GM19238 (cell line): ENCODE measurements around the gene APOBEC3G.
"Not testable (repeated sequence)": the region's sequence is repeated elsewhere in the genome, so short reads cannot be mapped to it uniquely, and the experiment has no call there.

Experiments used
- DNase-seq: peaks from one replicate; pipeline ENCODE4 v3.0.0; 2011; ENCODE audit warnings: low spot score; ENCODE audit not compliant: insufficient read length

Gene APOBEC3G

GRCh38 chr22:39077026-39077840 lies at the start of gene APOBEC3G:
TSS of gene APOBEC3G (plus strand) at chr22:39077275. CDS start at chr22:39077362, 87 bp downstream.
- not testable (repeated sequence) for DNase-seq

DNA sequence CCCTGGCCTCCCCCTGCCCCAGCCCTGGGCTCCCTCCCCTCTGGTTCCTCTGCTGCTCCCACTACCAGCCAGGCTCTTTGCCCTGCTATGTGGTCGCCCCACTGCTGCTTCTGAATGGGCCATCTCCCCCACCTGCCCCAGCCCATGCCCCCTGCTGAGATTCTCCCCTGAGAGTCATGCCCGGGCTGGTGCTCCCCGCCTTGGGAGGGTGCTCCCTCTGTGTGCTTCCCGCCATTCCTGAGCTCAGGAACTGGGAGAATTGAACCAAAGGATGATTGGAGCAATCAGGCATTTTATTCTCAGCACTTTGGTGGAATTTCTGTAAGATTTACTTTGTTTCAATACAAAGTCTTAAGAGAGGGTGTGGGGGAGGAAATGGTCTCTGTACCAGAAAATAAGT lies 49.4 kb upstream of the APOBEC3G start:
- no peak for DNase-seq

- no peak for DNase-seq
Measured at GRCh38 chr22:39028281-39028680, 48.8 kb upstream of the APOBEC3G start.

DNA sequence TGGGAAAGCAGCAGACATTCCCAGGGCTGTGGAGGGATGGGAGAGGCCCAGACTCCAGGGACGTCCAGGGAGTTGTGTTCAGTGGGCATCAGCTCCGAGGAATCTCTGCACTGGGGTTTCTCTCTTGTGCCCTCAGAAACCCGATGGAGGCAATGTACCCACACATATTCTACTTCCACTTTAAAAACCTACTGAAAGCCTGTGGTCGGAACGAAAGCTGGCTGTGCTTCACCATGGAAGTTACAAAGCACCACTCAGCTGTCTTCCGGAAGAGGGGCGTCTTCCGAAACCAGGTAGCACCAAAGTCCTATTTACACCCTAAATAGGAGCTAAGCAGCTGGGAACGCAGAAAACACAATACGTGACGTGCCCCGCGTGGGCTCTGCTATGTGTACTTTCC lies 47.8 kb upstream of the APOBEC3G start:
- no peak for DNase-seq

DNA sequence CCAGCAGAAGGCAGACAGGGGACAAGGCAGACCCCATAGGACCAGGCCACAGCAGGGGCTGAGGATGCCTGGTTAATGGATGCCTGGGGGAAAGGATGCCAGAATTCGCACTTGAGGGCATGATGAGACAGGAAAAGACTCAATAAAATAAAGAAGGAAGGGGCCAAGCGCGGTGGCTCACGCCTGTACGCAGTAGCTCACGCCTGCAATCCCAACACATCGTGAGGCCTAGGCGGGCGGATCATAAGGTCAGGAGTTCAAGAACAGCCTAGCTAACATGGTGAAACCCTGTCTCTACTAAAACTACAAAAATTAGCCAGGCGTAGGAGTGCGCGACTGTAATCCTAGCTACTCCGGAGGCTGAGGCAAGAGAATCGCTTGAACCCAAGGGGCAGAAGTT lies 46.4 kb upstream of the APOBEC3G start:
- no peak for DNase-seq

DNA sequence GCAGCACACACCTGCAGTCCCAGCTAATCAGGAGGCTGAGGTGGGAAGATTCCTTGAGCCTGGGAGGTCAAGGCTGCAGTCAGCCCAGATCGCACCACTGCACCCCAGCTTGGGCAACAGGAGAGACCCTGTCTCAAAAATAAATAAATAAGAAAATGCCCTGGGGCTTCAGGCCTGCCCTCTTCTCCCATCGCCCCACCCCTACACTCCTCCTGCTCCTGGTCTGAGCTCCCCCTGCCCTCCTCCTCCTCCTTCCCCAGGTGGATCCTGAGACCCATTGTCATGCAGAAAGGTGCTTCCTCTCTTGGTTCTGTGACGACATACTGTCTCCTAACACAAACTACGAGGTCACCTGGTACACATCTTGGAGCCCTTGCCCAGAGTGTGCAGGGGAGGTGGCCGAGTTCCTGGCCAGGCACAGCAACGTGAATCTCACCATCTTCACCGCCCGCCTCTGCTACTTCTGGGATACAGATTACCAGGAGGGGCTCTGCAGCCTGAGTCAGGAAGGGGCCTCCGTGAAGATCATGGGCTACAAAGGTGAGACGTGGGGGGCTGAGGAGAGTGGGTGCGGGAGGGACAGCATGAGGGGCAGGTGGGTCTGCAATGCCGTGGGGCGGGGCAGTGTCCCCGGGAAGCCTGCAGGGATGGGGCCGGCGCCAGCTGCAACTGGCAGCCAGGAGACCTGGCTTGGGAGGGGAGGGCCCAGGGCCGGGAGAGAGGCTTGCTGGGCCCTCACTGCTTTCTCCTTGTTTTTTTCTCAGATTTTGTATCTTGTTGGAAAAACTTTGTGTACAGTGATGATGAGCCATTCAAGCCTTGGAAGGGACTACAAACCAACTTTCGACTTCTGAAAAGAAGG lies 45.4 kb upstream of the APOBEC3G start:
- DNase-seq: not testable (repeated sequence)

GRCh38 chr22:39037071-39037470 lies 40.0 kb upstream of the APOBEC3G start:
- not testable (repeated sequence) for DNase-seq

DNA sequence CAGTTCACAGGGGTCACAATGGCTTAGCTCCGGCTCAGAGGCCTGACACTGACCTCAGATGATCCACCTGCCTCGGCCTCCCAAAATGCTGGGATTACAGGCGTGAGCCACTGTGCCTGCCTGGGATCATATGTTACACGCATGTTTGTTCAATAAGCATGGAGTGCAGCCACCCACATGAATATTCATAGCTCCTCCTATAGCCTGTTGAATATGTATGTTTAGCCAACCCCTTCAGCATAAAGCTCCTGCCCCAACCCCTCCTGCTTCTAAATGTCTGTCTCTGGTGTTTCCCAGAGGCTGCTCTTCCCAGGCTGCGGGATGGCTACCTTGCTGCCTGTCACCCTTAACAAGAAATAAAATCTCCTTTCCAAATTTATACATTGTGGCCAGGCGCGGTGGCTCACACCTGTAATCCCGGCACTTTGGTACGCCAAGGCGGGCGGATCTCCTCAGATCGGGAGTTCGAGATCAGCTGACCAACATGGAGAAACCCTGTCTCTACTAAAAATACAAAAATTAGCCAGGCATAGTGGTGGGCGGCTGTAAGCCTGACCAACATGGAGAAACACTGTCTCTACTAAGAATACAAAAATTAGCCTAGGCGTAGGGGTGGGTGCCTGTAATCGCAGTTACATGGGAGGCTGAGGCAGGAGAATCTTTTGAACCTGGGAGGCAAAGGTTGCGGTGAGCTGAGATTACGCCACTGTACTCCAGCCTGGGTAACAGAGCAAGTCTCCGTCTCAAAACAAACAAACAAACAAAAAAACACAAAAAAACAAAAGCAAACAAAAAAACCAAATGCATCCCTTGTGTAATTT lies 37.6 kb upstream of the APOBEC3G start:
- no peak for DNase-seq

- DNase-seq: not testable (repeated sequence)
Measured at GRCh38 chr22:39040155-39040537, 36.9 kb upstream of the APOBEC3G start.

DNA sequence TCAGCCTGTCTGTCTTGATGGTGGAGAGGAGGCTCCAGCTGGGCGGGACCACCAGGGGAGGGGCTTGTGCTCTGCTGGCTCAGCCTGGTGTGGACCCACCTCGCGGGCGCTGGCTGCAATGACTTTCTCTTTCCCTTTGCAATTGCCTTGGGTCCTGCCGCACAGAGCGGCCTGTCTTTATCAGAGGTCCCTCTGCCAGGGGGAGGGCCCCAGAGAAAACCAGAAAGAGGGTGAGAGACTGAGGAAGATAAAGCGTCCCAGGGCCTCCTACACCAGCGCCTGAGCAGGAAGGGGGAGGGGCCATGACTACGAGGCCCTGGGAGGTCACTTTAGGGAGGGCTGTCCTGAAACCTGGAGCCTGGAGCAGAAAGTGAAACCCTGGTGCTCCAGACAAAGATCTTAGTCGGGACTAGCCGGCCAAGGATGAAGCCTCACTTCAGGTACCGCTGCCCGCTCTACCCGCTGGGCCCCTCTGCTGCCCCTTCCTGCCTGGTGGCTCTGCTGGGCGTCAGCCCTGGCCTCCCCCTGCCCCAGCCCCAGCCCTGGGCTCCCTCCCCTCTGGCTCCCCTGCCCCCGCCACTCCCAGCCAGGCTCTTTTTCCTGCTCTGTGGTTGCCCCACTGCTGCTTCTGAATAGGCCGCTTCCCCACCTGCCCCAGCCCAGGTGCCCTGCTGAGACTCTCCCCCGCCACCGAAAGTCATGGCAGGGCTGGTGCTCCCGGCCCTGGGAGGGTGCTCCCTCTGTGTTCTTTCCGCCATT lies 36.4 kb upstream of the APOBEC3G start, which contains the start of gene APOBEC3F:
Gene APOBEC3F (plus strand): TSS at position 327 of the 759 bp plus-strand sequence. CDS start 97 bp downstream, at position 424.
- DNase-seq: peak; percentile 29

- DNase-seq: no peak
Measured at GRCh38 chr22:39041908-39042307, 35.2 kb upstream of the APOBEC3G start.

DNA sequence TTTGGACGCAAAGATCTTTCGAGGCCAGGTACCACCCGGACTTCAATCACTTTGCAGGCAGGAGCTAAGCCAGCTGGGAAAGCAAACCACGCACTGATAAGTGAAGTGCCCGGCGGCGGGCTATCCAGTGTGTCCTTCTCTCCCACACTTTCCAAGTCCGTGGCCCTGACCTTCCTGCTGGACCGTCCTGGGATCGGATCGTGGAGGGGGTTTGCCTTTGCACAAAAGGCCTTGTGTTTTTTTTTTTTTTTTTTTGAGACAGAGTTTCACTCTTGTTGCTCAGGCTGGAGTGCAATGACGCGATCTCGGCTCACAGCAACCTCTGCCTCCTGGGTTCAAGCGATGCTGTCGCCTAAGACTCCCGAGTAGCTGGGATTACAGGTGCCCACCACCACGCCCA lies 34.0 kb upstream of the APOBEC3G start:
- not testable (repeated sequence) for DNase-seq

DNA sequence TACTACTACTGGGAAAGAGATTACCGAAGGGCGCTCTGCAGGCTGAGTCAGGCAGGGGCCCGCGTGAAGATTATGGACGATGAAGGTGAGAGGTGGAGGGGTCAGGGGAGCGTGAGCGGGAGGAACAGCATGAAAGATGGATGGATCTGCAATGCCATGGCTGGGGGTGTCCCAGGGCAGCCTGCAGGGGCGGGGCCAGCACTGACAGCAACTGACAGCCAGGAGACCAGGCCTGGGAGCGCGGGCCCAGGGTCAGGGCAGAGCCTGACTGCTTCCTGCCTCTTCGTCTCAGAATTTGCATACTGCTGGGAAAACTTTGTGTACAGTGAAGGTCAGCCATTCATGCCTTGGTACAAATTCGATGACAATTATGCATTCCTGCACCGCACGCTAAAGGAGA lies 31.9 kb upstream of the APOBEC3G start:
- DNase-seq: not testable (repeated sequence)

DNA sequence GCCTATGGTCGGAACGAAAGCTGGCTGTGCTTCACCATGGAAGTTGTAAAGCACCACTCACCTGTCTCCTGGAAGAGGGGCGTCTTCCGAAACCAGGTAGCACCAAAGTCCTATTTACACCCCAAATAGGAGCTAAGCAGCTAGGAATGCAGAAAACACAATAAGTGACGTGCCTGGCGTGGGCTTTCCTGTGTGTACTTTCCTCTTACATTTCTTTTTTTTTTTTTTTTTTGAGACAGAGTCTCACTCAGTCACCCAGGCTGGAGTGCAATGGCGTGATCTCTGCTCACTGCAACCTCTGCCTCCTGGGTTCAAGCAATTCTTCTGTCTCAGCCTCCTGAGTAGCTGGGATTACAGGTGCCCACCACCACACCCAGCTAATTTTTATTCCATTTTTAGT lies 27.6 kb upstream of the APOBEC3G start:
- not testable (repeated sequence) for DNase-seq

DNA sequence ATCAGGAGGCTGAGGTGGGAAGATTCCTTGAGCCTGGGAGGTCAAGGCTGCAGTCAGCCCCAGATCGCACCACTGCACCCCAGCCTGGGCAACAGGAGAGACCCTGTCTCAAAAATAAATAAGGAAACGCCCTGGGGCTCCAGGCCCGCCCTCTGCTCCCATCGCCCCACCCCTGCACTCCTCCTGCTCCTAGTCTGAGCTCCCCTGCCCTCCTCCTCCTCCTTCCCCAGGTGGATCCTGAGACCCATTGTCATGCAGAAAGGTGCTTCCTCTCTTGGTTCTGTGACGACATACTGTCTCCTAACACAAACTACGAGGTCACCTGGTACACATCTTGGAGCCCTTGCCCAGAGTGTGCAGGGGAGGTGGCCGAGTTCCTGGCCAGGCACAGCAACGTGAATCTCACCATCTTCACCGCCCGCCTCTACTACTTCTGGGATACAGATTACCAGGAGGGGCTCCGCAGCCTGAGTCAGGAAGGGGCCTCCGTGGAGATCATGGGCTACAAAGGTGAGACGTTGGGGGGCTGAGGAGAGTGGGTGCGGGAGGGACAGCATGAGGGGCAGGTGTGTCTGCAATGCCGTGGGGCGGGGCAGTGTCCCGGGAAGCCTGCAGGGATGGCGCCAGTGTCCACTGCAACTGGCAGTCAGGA lies 25.1 kb upstream of the APOBEC3G start:
- DNase-seq: not testable (repeated sequence)

DNA sequence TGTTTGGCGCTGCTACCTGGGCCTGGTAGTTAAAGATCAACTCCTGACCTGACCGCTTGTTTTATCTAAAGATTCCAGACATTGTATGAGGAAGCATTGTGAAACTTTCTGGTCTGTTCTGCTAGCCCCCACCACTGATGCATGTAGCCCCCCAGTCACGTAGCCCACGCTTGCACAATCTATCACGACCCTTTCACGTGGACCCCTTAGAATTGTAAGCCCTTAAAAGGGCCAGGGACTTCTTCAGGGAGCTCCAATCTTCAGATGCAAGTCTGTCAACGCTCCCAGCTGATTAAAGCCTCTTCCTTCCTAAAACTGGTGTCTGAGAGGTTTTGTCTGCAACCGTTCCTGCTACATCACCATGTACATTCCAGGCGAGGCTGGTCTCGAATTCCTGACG lies 21.4 kb upstream of the APOBEC3G start:
- DNase-seq: no peak

DNA sequence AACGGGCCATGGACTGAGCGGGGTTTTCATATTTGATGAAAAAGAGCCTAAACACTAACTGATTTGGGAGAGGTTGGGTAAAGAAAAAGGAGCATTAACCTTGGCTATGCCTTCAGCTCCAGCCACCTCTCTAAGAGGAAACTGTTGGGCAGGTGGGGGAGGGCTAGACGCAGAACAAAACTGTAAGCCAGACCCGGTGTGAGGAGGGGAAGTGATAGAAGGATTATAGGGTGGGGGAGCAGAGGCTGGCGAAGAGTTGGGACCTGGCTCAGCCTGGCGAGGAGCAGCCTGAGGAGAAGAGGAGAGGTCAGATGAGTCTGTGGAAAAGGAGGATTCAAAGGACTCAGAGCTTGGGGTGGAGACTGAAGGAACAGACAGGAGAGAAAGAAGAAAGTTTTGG lies 15.8 kb upstream of the APOBEC3G start:
- not testable (repeated sequence) for DNase-seq

DNA sequence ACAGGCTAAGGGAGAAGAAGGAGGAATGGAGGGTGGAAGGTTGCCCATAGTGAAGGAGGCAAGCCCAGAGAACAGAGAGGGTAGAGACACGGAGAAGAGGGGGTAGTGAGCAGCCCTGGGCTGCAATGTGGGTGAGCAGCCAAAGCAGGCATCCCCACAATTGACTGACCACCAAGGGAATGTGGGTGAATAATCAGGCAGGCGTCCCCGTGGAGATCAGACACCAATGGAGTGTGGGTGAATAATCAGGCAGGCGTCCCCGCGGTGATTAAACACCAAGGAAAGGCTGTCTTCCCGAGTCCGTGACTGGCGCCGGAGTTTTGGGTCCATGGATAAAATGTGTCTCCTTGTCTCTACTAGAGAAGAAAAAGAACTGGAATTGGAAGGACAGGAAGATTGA lies 15.1 kb upstream of the APOBEC3G start:
- DNase-seq: not testable (repeated sequence)

- DNase-seq: not testable (repeated sequence)
Measured at GRCh38 chr22:39063904-39064303, 13.2 kb upstream of the APOBEC3G start.
